ENCODE results near the gene TPCN1.

TPCN1 gene

DNA sequence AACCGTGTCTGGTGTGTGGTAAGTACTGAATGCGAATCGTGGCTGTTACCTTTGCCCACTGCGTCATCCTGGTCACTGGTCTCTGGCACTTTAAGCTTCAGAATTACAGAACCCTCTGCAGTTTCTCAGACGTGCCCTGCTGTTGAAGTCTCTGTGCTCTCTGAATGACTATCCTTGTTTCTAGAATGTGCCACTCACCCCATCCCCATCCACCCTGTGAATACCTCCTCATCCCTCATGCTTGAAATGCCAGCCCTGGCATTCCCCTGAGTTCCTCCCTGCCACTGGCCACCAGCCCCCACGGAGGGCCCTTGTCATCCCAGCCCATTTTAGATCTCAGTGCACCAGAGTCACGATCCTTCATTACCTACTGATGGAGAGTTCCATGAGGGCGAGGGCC, 21.3 kb downstream of the TPCN1 start:
- Histone ChIP-seq H3K4me3 (ENCODE audit: low read length) (no peak overlapping the region), H3K9me3 (ENCODE audit: low read length) (no peaks in the 10 kb centered on the region), H3K27me3 (ENCODE audit: insufficient read depth, low read length) (no peaks in the 10 kb centered on the region), H3K36me3 (ENCODE audit: insufficient read depth, low read length) (no peaks in the 10 kb centered on the region), H3K4me1 (ENCODE audit: insufficient read depth, low read length) (peaks cover 14% of the 10 kb centered on the region), H2AFZ (ENCODE audit: low read depth, low read length) (no peak overlapping the region)

DNA sequence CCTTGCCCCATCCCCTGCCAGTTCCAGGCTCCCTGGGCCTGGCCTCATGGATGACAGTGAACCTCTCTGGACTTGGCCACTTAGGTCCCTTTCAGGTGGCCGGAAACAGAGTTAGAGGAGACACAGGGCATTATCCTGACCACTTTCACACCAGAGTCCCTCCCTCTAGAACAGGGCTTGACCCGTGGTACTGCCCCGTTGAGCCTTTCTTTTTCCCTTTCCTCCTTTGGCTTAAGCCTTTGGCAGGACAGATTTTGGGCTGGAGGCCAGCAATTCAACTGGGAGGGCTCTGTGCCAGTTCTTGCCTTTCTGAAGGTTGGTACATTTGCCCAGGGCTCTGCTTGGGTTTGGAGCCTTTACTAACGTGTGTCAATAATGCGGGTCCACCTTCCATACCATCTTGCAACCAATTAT, 22.8 kb downstream of the TPCN1 start:
- no peak overlapping the region for H2AFZ ChIP-seq (ENCODE audit: low read depth, low read length)
- no peaks in the 10 kb centered on the region for H3K27me3 ChIP-seq (ENCODE audit: insufficient read depth, low read length)
- no peaks in the 10 kb centered on the region for H3K36me3 ChIP-seq (ENCODE audit: insufficient read depth, low read length)
- no peaks in the 10 kb centered on the region for H3K9me3 ChIP-seq (ENCODE audit: low read length)
- no peak overlapping the region for H3K4me3 ChIP-seq (ENCODE audit: low read length)
- peaks cover 14% of the 10 kb centered on the region for H3K4me1 ChIP-seq (ENCODE audit: insufficient read depth, low read length)

GRCh38 chr12:113244478-113244958, 23.3 kb downstream of the TPCN1 start:
- Histone ChIP-seq H3K4me3 (ENCODE audit: low read length) (no peak overlapping the region), H2AFZ (ENCODE audit: low read depth, low read length) (no peak overlapping the region), H3K4me1 (ENCODE audit: insufficient read depth, low read length) (peaks cover 14% of the 10 kb centered on the region), H3K36me3 (ENCODE audit: insufficient read depth, low read length) (no peaks in the 10 kb centered on the region), H3K27me3 (ENCODE audit: insufficient read depth, low read length) (no peaks in the 10 kb centered on the region), H3K9me3 (ENCODE audit: low read length) (no peaks in the 10 kb centered on the region)

GRCh38 chr12:113245695-113246477, 24.6 kb downstream of the TPCN1 start:
- Histone ChIP-seq H3K9me3 (ENCODE audit: low read length) (no peaks in the 10 kb centered on the region), H3K4me1 (ENCODE audit: insufficient read depth, low read length) (peaks cover 14% of the 10 kb centered on the region), H2AFZ (ENCODE audit: low read depth, low read length) (peak overlapping the region; percentile 0), H3K4me3 (ENCODE audit: low read length) (peak overlapping the region; percentile 25), H3K36me3 (ENCODE audit: insufficient read depth, low read length) (no peaks in the 10 kb centered on the region), H3K27me3 (ENCODE audit: insufficient read depth, low read length) (no peaks in the 10 kb centered on the region)

DNA sequence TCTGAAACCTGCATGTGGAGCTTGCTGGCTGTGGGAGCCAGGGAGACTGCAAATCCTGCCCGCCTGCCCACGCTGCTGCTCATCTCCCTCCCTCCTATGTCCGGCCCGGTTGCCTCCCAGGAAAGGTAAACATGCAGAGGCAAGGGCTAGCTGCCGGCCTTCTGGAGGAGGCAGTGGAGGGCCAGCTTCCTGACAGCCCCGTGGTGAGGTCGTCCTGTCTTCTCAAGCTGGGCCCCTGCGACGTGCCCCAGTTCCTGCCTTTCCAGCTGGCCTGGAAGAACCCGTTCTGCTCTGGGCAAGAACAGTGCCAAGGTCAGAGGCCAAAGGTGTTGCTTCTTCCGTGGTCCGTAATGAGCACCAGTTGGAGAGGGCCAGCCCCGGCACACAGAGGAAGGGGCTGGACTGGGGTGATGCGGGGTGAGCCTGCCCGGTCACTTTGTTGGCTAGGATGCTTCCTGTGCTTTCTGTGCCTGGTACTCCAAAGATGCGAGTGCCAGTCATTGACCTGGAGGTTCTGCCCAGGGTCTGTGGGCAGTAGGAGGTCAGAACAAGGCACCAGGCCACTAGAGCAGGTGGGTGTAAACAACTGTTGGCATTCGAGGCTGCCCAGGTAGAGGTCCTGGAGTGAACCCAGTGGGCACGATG, 25.3 kb downstream of the TPCN1 start:
- Histone ChIP-seq H3K4me1 (ENCODE audit: insufficient read depth, low read length) (peaks cover 12% of the 10 kb centered on the region), H3K27me3 (ENCODE audit: insufficient read depth, low read length) (no peaks in the 10 kb centered on the region), H2AFZ (ENCODE audit: low read depth, low read length) (peak overlapping the region; percentile 0)

DNA sequence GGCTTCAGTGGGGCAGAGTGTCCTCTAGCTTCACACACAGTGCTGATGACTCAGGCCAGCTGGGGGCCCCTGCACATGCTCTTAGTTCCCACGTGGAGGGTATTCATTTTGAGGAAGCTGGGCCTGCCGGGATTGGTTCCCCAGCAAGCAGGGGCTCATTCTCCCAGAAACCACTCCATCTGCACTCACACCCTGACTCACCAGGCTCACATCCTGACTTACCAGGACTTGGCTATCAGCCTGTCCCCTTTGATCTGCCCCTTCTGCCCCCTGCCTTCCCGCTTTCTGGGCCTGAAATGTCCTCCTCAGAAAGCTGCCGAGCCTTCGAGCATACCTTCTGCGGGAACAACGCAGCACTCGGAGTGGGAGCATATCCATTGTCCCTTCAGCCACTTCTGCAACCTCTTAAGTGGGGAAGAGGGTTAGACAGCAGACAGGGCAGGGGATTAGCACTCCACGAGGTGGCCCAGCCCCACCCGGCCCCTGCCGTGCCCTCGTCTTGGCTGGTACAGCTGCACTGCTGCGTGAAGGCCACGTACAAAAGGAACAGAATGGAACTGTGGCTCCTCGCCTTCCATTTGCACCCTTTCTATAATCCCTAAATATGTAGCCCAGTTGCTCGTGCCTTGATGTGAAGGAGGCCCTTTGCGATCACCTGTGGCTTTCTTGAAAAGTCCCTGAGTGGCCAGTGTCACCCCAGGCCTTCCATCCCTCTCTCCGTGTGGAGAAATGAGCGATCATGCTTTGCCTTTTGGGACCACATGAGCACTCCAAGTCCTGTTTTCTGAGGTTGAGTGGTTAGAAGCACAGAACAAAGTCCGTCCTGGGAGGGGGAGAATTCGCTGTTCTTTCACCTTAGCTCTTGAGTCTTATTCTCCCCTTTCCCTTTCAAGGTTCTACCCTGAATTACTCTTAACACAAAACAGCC, 26.1 kb downstream of the TPCN1 start:
- Histone ChIP-seq H2AFZ (ENCODE audit: low read depth, low read length) (no peak overlapping the region), H3K4me1 (ENCODE audit: insufficient read depth, low read length) (peaks cover 10% of the 10 kb centered on the region), H3K4me3 (ENCODE audit: low read length) (no peak overlapping the region), H3K9me3 (ENCODE audit: low read length) (no peaks in the 10 kb centered on the region), H3K27me3 (ENCODE audit: insufficient read depth, low read length) (no peaks in the 10 kb centered on the region), H3K36me3 (ENCODE audit: insufficient read depth, low read length) (no peaks in the 10 kb centered on the region)

More for the DNA sequence above, 25.3 kb downstream of the TPCN1 start:
- no peaks in the 10 kb centered on the region for H3K36me3 ChIP-seq (ENCODE audit: insufficient read depth, low read length)
- H3K4me3 ChIP-seq (ENCODE audit: low read length): no peak overlapping the region
- no peaks in the 10 kb centered on the region for H3K9me3 ChIP-seq (ENCODE audit: low read length)

GRCh38 chr12:113248051-113248825, 27.0 kb downstream of the TPCN1 start:
- Histone ChIP-seq H3K27me3 (ENCODE audit: insufficient read depth, low read length) (no peaks in the 10 kb centered on the region), H2AFZ (ENCODE audit: low read depth, low read length) (no peak overlapping the region)

GRCh38 chr12:113248842-113249435, 27.7 kb downstream of the TPCN1 start:
- Histone ChIP-seq H2AFZ (ENCODE audit: low read depth, low read length) (no peak overlapping the region), H3K9me3 (ENCODE audit: low read length) (no peaks in the 10 kb centered on the region), H3K4me3 (ENCODE audit: low read length) (no peak overlapping the region), H3K4me1 (ENCODE audit: insufficient read depth, low read length) (peaks cover 10% of the 10 kb centered on the region), H3K36me3 (ENCODE audit: insufficient read depth, low read length) (no peaks in the 10 kb centered on the region), H3K27me3 (ENCODE audit: insufficient read depth, low read length) (no peaks in the 10 kb centered on the region)

More at GRCh38 chr12:113248051-113248825, 27.0 kb downstream of the TPCN1 start:
- Histone ChIP-seq H3K4me1 (ENCODE audit: insufficient read depth, low read length) (peaks cover 10% of the 10 kb centered on the region), H3K4me3 (ENCODE audit: low read length) (no peak overlapping the region), H3K36me3 (ENCODE audit: insufficient read depth, low read length) (no peaks in the 10 kb centered on the region), H3K9me3 (ENCODE audit: low read length) (no peaks in the 10 kb centered on the region)

- Histone ChIP-seq H3K27me3 (ENCODE audit: insufficient read depth, low read length) (no peaks in the 10 kb centered on the region), H3K9me3 (ENCODE audit: low read length) (no peaks in the 10 kb centered on the region), H2AFZ (ENCODE audit: low read depth, low read length) (no peak overlapping the region), H3K4me1 (ENCODE audit: insufficient read depth, low read length) (peaks cover 10% of the 10 kb centered on the region), H3K4me3 (ENCODE audit: low read length) (no peak overlapping the region), H3K36me3 (ENCODE audit: insufficient read depth, low read length) (no peaks in the 10 kb centered on the region)
Observed at GRCh38 chr12:113249546-113249945, 28.3 kb downstream of the TPCN1 start.

DNA sequence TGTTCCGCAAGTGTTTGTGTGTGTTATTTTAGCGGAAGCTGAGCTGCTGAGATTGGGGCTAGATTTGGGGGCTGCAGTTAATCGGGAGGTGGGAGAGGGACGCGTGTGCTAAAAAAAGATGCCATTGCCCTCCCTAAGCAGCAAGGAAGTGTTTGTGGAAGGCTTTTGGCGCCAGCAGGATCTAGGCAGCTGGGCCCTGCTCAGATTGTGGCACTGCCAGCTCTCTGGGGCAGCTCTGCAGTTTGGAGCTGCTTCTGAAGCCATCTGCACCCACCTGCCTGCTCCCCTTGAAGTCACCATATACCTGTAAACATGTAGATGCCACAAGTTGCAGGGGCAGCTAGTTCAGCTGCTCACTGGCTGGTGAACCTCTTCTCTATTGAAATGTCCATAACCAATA, 28.8 kb downstream of the TPCN1 start:
- Histone ChIP-seq H3K9me3 (ENCODE audit: low read length) (no peaks in the 10 kb centered on the region), H2AFZ (ENCODE audit: low read depth, low read length) (no peak overlapping the region), H3K36me3 (ENCODE audit: insufficient read depth, low read length) (no peaks in the 10 kb centered on the region), H3K4me1 (ENCODE audit: insufficient read depth, low read length) (peaks cover 10% of the 10 kb centered on the region), H3K27me3 (ENCODE audit: insufficient read depth, low read length) (no peaks in the 10 kb centered on the region), H3K4me3 (ENCODE audit: low read length) (no peak overlapping the region)

DNA sequence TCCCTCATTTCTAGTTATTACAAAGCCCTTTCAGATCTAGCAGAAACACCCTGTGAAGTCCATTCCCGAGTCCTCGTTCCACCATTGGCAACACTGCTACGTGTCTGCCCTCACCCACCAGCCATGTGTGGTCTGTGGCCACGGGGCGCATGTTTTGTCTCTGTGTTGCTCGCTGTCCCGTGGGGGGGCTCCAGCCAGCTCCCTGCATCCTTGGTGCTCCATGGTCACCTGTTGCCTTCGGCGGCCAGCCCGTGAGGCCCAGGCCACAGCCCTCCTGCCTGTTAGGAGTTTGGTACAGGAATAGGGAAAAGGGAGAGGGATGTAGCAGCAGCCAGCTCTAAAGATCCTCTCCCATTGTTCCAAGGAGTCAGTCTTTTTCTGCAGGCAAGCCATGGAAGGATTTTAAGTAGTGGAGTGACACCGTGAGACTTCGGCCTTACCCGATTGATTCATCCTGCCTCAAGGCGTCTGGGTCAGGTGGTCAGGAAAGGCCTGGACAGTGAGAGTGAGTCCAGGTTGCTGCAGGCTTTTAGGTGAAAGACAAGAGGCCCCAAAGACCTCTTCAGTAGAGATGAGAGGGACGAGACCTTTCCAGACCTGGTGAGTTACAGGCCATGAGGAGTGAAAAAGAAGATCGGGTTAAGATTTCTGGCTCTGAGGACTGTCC, 30.3 kb downstream of the TPCN1 start:
- H3K27me3 ChIP-seq (ENCODE audit: insufficient read depth, low read length): no peaks in the 10 kb centered on the region
- H3K4me3 ChIP-seq (ENCODE audit: low read length): no peak overlapping the region
- no peak overlapping the region for H2AFZ ChIP-seq (ENCODE audit: low read depth, low read length)
- no peaks in the 10 kb centered on the region for H3K4me1 ChIP-seq (ENCODE audit: insufficient read depth, low read length)
- no peaks in the 10 kb centered on the region for H3K9me3 ChIP-seq (ENCODE audit: low read length)
- H3K36me3 ChIP-seq (ENCODE audit: insufficient read depth, low read length): no peaks in the 10 kb centered on the region

- H3K36me3 ChIP-seq (ENCODE audit: insufficient read depth, low read length): no peaks in the 10 kb centered on the region
- H3K27me3 ChIP-seq (ENCODE audit: insufficient read depth, low read length): no peaks in the 10 kb centered on the region
- H3K4me3 ChIP-seq (ENCODE audit: low read length): no peak overlapping the region
- no peak overlapping the region for H2AFZ ChIP-seq (ENCODE audit: low read depth, low read length)
- H3K4me1 ChIP-seq (ENCODE audit: insufficient read depth, low read length): no peaks in the 10 kb centered on the region
- no peaks in the 10 kb centered on the region for H3K9me3 ChIP-seq (ENCODE audit: low read length)
Observed at GRCh38 chr12:113252494-113252893, 31.2 kb downstream of the TPCN1 start.
